Measurements from ENCODE around the gene TRPV4.

DNA sequence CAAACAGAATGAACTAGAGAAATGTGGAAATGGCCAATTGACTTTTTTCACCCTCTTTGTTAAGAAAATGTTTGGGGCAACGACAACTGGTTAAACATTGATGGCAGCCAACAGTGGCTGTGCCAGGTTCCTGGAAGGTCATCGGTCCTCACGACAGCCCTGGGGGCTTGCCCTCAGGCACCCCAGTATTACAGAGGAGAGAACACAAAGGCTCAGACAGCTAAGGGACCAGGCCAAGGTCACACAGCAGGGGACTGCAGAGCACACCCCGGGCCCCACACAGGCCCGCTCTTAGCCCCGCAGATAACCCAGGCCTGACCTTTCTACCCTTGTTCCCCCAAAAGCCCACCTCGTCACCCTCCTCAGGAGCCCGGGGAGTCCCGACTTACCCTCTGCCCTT, 1.3 kb downstream of the TRPV4 start:
- TF ChIP-seq RAD21 (conservative IDR thresholded peaks at IDR 0.05) (no peak), SMC3 (conservative IDR thresholded peaks at IDR 0.05; ENCODE audit: poor library complexity) (no peak), EP300 (conservative IDR thresholded peaks at IDR 0.05; ENCODE audit: poor library complexity, severe bottlenecking) (no peak), EZH2 (IDR thresholded peaks at IDR 0.05; ENCODE audit: borderline replicate concordance, insufficient read depth, low read length, poor library complexity, severe bottlenecking) (no peak), POLR2AphosphoS5 (IDR thresholded peaks at IDR 0.05) (no peak)
- TF ChIP-seq, protein P1, sequence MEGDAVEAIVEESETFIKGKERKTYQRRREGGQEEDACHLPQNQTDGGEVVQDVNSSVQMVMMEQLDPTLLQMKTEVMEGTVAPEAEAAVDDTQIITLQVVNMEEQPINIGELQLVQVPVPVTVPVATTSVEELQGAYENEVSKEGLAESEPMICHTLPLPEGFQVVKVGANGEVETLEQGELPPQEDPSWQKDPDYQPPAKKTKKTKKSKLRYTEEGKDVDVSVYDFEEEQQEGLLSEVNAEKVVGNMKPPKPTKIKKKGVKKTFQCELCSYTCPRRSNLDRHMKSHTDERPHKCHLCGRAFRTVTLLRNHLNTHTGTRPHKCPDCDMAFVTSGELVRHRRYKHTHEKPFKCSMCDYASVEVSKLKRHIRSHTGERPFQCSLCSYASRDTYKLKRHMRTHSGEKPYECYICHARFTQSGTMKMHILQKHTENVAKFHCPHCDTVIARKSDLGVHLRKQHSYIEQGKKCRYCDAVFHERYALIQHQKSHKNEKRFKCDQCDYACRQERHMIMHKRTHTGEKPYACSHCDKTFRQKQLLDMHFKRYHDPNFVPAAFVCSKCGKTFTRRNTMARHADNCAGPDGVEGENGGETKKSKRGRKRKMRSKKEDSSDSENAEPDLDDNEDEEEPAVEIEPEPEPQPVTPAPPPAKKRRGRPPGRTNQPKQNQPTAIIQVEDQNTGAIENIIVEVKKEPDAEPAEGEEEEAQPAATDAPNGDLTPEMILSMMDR (IDR thresholded peaks at IDR 0.05; ENCODE audit: poor library complexity, severe bottlenecking): no peak
